Panc1 (cell line): Measurements from ENCODE around the gene FBLIM1. TPM values are rescaled to one million over a fixed set of nuclear protein-coding genes. Genes with fewer than 3 reads are reported as not detected.

Source experiments
- ATAC-seq: fragments of 200-7000 bp; cut with Tn5 transposase; 2 replicates; pipeline ENCODE4 v1.9.1; 2020; ENCODE audit warnings: mild to moderate bottlenecking, moderate library complexity
- BruUV-seq: library from RNA; stranded (reverse); fragments of 400-500 nt; replicated peaks from 2 replicates; lab custom pipeline; 2021; lab: Mats Ljungman, UMichigan
- CTCF ChIA-PET: fragments of 300-600 bp; sonication (Branson Sonifier 250); formaldehyde crosslinking; loops from one replicate; lab custom pipeline; 2022; ENCODE audit warnings: antibody characterized with exemption; lab: Charles Lee
- POLR2A ChIA-PET: fragments of 300-600 bp; sonication (Branson Sonifier 250); formaldehyde crosslinking; loops from one replicate; lab custom pipeline; 2022; ENCODE audit warnings: antibody characterized with exemption; lab: Charles Lee
- DNase-seq: peaks from one replicate; pipeline ENCODE4 v3.0.0-alpha.2; 2010; ENCODE audit warnings: low read depth, low spot score
- H3K27ac ChIP-seq: 2 replicates; pipeline ENCODE4 v1.5.1; 2011; ENCODE audit warnings: mild to moderate bottlenecking, low read length, inconsistent platforms
- H3K27me3 ChIP-seq: fragments of 200-500 bp; sonication (Bioruptor generic); 2 replicates; pipeline ENCODE4 v1.6.0; 2014; ENCODE audit warnings: low read length, inconsistent platforms; ENCODE audit not compliant: control insufficient read depth, insufficient read depth
- H3K36me3 ChIP-seq: fragments of 200-500 bp; sonication (Bioruptor generic); 2 replicates; pipeline ENCODE4 v1.5.1; 2014; ENCODE audit warnings: inconsistent platforms, mild to moderate bottlenecking, low read length, moderate library complexity; ENCODE audit not compliant: control insufficient read depth, insufficient read depth
- H3K4me1 ChIP-seq: 2 replicates; pipeline ENCODE4 v1.5.1; 2011; ENCODE audit warnings: inconsistent platforms, mild to moderate bottlenecking, low read length, moderate library complexity; ENCODE audit not compliant: control insufficient read depth, insufficient read depth
- H3K4me3 ChIP-seq, 2 experiments: 2 replicates each; pipeline ENCODE4 v1.5.1; 2011 to 2012; ENCODE audit warnings: low read depth in 2 of 2, low read length in 2 of 2, mild to moderate bottlenecking in 2 of 2, inconsistent platforms in 1 of 2, moderate library complexity in 1 of 2
- H3K9me3 ChIP-seq: fragments of 200-500 bp; sonication (Bioruptor generic); 2 replicates; pipeline ENCODE4 v1.5.1; 2014; ENCODE audit warnings: low read depth, mild to moderate bottlenecking, inconsistent platforms, low read length, moderate library complexity; ENCODE audit not compliant: control insufficient read depth, insufficient read depth
- CTCF ChIP-seq: fragments of 450-650 bp; IDR thresholded peaks from 2 replicates; pipeline ENCODE4 v1.5.1; 2017; ENCODE audit warnings: mild to moderate bottlenecking
- POLR2AphosphoS5 ChIP-seq: IDR thresholded peaks from 2 replicates; pipeline ENCODE4 v1.6.1; 2012; ENCODE audit warnings: mild to moderate bottlenecking, low read depth, low read length, moderate library complexity
- REST ChIP-seq, 2 experiments: IDR thresholded peaks; 2 replicates each; pipeline ENCODE4 v1.6.1; 2011 to 2012; ENCODE audit warnings: low read depth in 2 of 2, control low read depth in 1 of 2, low read length in 1 of 2, mild to moderate bottlenecking in 1 of 2, moderate library complexity in 1 of 2; ENCODE audit not compliant: insufficient read depth in 1 of 2
- SIN3A ChIP-seq: IDR thresholded peaks from 2 replicates; pipeline ENCODE4 v1.6.1; 2012; ENCODE audit warnings: low read depth, mild to moderate bottlenecking, low read length, moderate library complexity, borderline replicate concordance; ENCODE audit not compliant: insufficient read depth
- TCF7L2 ChIP-seq: IDR thresholded peaks from 2 replicates; pipeline ENCODE4 v1.6.1; 2011; ENCODE audit warnings: mild to moderate bottlenecking, low read depth, low read length, inconsistent platforms
- in situ Hi-C: cut with HindIII; loops from 2 replicates; pipeline ENCODE4 v1.10.0; 2016; ENCODE audit warnings: low sequenced_read_pairs, low pct_unique_long_range_greater_than_20kb
- intact Hi-C: fragments of 100-400 bp; cut with micrococcal nuclease; formaldehyde crosslinking; loops from one replicate; pipeline ENCODE4 v1.10.0; 2022; ENCODE audit not compliant: unreplicated experiment
- total RNA-seq: library from RNA; stranded (reverse); gene quantifications from one replicate; pipeline ENCODE4 v1.2.1, GENCODE V29; 2021; ENCODE audit not compliant: unreplicated experiment

Gene FBLIM1
- total RNA-seq, 1 experiment from 2014 or later = 4.3 TPM

- Histone ChIP-seq H3K36me3 (no peaks in the 10 kb centered on the region), H3K4me3 (no peak overlapping the region), H3K27ac (no peak overlapping the region), H3K9me3 (no peaks in the 10 kb centered on the region), H3K27me3 (no peaks in the 10 kb centered on the region), H3K4me1 (peaks cover 15% of the 10 kb centered on the region)
- no peak for TF ChIP-seq CTCF
- no peak for TF ChIP-seq SIN3A
- TF ChIP-seq REST (IDR thresholded peaks at IDR 0.05; ENCODE audit: insufficient read depth in 1 of 2, low read depth in 2 of 2, low read length in 1 of 2) = no peak
- TF ChIP-seq TCF7L2 = no peak
- no peak for TF ChIP-seq POLR2AphosphoS5
- ATAC-seq (no peak), DNase-seq (no peak)
- ChIA-PET POLR2A (no interaction called here), CTCF (no interaction called here)
- intact Hi-C loops (loop anchor here (10.0 kb wide), 1 partner anchor 133 kb away; the partner anchor contains the start of gene DDI2), in situ Hi-C loops (no loop called here)
- no TSS peak for BruUV-seq
These were observed 10.3 kb upstream of the FBLIM1 start for GRCh38 chr1:15748264-15748663.

DNA sequence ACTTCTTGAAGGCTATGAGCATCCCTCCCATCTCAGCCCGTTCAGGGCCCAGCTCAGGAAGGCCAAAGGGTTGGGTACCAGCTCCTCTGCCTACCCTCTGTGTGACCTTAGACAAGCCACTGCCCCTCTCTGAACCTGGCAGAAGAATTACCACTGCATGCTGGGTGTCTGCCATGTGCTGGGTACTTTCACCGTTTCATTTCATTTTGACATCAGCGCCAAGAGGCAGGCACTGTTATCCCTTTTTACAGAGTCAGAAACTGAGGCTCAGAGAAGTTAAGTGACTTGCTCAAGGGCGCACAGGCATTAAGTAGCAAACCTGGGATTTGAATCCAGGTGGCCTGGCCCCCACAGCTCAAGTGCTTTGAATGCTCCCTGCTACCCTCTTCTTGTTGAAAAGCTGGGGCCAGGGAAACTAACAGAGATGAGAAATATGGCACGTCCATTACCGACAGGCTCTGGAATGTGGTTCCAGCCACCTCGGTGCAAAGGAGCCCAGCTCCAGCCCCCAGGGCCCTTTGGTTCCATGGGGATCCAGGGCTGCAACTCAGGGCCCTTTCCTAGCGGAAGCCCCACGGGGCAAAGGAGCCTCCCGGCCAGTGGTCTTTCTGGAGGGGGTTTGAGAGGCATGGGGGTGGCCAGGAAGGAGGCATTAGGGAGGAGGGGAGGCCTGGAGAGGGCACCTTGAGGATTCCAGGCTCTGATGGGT, 9.8 kb upstream of the FBLIM1 start:
- Histone ChIP-seq H3K4me3 (no peak overlapping the region), H3K9me3 (no peaks in the 10 kb centered on the region), H3K27ac (no peak overlapping the region; the same call in 1 of the 2 replicates), H3K36me3 (no peaks in the 10 kb centered on the region), H3K4me1 (peaks cover 15% of the 10 kb centered on the region), H3K27me3 (no peaks in the 10 kb centered on the region)
- BruUV-seq = no TSS peak
- ATAC-seq (no peak), DNase-seq (no peak)
- in situ Hi-C loops (no loop called here), intact Hi-C loops (loop anchor here (10.0 kb wide), 1 partner anchor 134 kb away; the partner anchor contains the start of gene DDI2)
- TF ChIP-seq POLR2AphosphoS5 (no peak), TCF7L2 (no peak), SIN3A (no peak), REST (IDR thresholded peaks at IDR 0.05; ENCODE audit: insufficient read depth in 1 of 2, low read depth in 2 of 2, low read length in 1 of 2) (no peak), CTCF (no peak)
- ChIA-PET CTCF (no interaction called here), POLR2A (no interaction called here)
